GM21381 (cell line): Measurements from ENCODE around the gene SLC30A7.
"Not testable (repeated sequence)": the region's sequence is repeated elsewhere in the genome, so short reads cannot be mapped to it uniquely, and the experiment has no call there.

Experiments used
- ATAC-seq: cut with Tn5 transposase; IDR thresholded peaks from one replicate; pipeline ENCODE4 v1.9.1; 2021; ENCODE audit warnings: mild to moderate bottlenecking, moderate library complexity; ENCODE audit not compliant: unreplicated experiment

The SLC30A7 gene

GRCh38 chr1:100889869-100890482 is 5.9 kb upstream of the SLC30A7 start:
- not testable (repeated sequence) for ATAC-seq

GRCh38 chr1:100891380-100891779 is 4.5 kb upstream of the SLC30A7 start:
- no peak for ATAC-seq

GRCh38 chr1:100892554-100892953 is 3.3 kb upstream of the SLC30A7 start:
- ATAC-seq: no peak

- ATAC-seq: no peak
These were observed 2.2 kb upstream of the SLC30A7 start for GRCh38 chr1:100893718-100894117.

GRCh38 chr1:100894603-100895539 is 1.0 kb upstream of the SLC30A7 start, which contains the start of gene EXTL2:
TSS of gene EXTL2 (minus strand) at chr1:100894842. CDS start at chr1:100888757, 6,085 bp downstream.
- ATAC-seq: peak; percentile 39

- peak; percentile 31 for ATAC-seq
These were observed 642 bp downstream of the SLC30A7 start for GRCh38 chr1:100896481-100896982.

GRCh38 chr1:100902365-100902764 is 6.5 kb downstream of the SLC30A7 start:
- ATAC-seq: no peak

- ATAC-seq: no peak
These were observed 7.9 kb downstream of the SLC30A7 start for GRCh38 chr1:100903777-100904176.

- ATAC-seq: no peak
These were observed 8.6 kb downstream of the SLC30A7 start for GRCh38 chr1:100904528-100904927.

- ATAC-seq: no peak
These were observed 9.3 kb downstream of the SLC30A7 start for GRCh38 chr1:100905181-100905580.

GRCh38 chr1:100907887-100908286 is 12.0 kb downstream of the SLC30A7 start:
- ATAC-seq: no peak

GRCh38 chr1:100909018-100909417 is 13.1 kb downstream of the SLC30A7 start:
- no peak for ATAC-seq

GRCh38 chr1:100912019-100912418 is 16.1 kb downstream of the SLC30A7 start:
- ATAC-seq: no peak

- no peak for ATAC-seq
These were observed 25.3 kb downstream of the SLC30A7 start for GRCh38 chr1:100921110-100921706.

GRCh38 chr1:100924212-100924611 is 28.3 kb downstream of the SLC30A7 start:
- no peak for ATAC-seq

- ATAC-seq: no peak
These were observed 29.1 kb downstream of the SLC30A7 start for GRCh38 chr1:100924991-100925390.

GRCh38 chr1:100926240-100926639 is 30.4 kb downstream of the SLC30A7 start:
- no peak for ATAC-seq

GRCh38 chr1:100927276-100927675 is 31.4 kb downstream of the SLC30A7 start:
- ATAC-seq: no peak

- no peak for ATAC-seq
These were observed 32.2 kb downstream of the SLC30A7 start for GRCh38 chr1:100928128-100928527.

GRCh38 chr1:100930494-100930893 is 34.6 kb downstream of the SLC30A7 start:
- no peak for ATAC-seq

- no peak for ATAC-seq
These were observed 35.8 kb downstream of the SLC30A7 start for GRCh38 chr1:100931716-100932115.
